Activated CD4-positive, alpha-beta T cell treated with anti-CD3 and anti-CD28 coated beads, Interleukin-2, amount 50 U/mL, for 16 hours (primary cell): ENCODE results near the gene MELK.

Source experiments
- DNase-seq: peaks from one replicate; pipeline ENCODE4 v3.0.0-alpha.2; 2020

MELK gene

DNA sequence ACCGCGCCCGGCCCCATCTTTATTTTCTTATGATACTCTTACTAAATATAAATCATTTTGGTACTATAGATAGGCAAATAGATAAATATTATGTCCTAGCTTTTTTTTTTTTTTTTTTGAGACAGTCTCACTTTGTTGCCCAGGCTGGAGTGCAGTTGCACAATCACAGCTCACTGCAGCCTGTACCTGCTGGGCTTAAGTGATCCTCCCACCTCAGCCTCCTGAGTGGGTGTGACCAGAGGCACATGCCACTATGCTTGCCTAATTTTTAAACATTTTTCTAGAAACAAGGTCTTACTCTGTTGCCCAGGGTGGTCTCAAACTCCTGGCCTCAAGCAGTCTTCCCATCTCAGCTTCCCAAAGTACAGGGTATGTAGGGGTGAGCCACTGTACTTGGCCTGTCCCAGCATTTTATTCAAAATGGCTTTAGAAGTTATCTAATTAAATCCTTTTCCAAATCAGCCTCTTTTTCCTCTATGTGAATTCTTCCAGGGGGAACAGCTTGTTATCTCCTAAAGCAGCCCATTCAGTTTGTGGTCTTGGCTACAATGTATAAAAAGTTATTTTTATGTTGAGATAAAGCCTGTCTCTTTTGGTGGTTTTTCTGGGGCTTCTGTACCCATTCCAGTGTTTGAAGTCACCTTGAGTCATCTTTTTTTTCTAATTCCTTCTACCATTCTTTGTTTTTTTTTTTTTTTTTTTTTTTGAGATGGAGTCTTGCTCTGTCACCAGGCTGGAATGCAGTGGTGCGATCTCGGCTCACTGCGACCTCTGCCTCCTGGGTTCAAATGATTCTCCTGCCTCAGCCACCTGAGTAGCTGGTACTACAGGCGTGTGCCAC lies 12.1 kb downstream of the MELK start:
- no peak for DNase-seq

DNA sequence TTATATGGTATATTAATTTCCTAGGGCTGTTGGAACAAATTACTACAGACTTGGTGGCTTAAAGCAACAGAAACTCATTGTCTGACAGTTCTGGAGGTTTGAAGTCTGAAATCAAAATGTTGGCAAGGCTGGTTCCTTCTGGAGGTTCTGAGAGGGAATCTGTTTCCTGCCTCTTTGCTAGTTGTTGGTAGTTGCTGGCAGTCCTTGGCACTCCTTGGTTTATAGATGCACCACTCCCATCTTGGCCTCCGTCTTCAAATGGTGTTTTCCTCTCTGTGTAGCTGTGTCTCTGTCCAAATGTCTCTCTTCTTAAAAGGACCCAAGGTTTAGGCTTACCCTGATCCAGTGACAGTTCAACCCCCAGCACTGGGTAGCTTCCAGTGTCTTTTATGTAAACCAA lies 17.5 kb downstream of the MELK start:
- no peak for DNase-seq

DNA sequence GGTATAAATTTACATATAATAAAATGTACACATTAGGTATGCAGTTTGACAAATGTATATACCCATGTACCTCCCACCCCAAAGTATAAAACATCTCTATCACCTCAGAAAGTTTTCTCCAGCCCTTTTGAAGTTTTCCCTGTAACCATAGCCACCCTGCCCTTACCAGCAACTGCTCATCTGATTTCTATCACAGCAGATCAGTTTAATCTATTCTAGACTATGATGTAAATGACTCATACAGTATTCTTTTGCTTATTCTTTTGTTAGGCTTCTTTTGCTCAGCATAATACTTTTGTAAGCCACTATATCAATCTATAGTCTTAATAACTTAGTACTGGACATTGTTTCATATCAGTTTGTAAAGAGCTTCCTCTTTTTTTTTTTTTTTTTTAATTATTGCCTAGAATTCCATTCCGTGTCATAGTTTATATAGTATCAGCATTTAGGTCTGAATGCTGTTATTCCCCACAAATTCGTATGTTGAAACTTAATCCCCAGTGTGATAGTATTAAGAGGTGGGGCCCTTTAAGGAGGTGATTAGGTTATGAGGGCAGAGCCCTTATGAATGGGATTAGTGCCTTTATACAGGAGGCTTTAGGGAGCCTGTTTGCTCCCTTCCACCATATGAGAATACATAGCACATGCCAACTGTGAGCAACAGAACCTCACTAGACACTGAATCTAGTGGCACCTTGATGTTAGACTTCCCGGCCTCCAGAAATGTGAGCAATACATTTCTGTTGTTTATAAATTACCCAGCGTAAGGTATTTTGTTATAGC lies 20.3 kb downstream of the MELK start:
- no peak for DNase-seq

DNA sequence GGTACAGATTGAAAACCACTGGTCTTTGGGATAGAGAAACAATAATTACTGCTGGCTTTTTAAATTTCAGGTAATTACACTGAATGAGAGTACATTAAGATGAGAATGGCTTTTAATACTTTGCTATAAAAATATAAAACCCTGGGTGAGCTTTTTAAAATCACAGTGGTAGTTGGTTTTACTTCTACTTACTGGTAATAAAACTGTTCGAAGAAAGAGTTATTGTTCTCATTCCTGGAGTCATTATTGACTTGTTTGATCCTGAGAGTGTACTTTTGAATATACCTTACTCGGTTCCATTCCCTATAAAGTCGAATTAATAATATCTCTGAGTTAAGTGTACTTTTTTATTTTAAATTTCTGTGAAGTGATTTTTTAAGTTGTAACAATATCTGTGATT lies 21.5 kb downstream of the MELK start:
- no peak for DNase-seq

DNA sequence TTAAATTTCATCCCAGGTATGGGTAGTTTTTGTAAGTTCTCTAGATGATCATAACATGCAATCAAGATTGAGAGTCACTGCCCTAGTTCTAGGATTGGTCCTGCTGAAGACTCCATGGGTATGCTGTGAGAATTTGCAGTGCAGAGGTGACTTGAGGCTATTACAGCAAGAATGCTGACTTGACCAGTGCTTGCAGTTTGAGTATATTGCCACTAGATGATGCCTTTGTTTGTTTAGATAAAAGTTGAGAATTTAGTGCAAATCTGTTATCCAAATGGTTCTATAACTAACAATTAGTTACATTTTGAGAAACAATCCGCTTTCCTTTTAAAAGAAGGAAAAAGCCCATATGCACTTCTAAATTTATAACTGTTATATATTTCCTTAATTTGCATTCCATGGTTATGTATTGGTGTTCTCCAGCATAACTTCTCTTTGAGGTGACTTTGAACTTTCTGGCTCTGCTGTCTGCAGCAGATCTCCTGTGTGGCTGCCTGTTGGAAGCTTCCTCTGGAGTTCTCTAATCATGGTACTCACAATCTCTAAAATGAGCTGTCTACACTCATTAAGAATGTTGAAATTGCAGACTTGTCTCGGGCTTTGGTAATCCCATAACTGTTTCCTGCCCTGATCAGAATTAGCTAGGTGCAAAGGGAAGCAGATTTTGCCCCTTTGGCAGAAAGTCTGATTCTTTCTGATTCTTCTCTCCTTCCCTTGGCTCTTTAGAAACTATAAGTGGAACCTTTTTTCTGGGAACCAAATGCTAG lies 24.9 kb downstream of the MELK start:
- peak; percentile 18 for DNase-seq

DNA sequence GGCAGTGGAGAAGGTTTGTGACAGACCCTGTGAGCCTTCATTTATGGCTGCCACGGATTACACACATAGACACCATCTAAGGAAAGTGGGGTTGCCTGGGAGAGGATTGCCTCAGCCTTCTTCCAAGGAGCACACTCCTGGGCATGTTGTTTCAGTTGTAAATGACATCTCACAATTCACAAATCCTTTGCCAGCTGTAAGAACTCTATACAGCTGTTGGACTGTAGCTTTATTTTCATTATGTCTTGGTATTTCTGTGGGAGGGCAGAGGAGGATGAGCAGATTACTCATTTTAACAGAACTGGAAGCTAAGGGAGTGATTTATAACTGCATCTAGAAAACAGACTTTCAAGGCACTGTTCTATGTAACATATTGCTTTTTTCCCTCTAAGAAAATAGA lies 25.6 kb downstream of the MELK start:
- no peak for DNase-seq

DNA sequence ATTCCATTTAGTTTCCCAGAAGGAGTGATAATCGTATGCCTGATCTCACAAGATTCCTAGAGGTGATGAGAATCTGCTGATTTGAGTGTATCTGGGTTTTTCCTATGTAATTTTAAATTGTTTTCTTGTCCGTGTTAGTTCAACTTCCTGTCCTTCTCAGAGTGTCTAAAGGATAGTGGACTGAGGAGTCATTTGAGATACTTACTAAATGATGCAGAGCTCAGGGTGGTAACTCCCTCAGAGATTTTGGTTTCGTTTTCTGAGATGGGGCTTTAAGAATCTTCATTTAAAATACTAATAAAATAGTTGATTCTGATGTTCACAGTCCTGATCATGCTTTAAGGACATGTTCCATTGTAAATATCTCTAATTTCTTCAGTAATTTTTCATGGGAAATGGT lies 30.3 kb downstream of the MELK start:
- peak; percentile 14 for DNase-seq

DNA sequence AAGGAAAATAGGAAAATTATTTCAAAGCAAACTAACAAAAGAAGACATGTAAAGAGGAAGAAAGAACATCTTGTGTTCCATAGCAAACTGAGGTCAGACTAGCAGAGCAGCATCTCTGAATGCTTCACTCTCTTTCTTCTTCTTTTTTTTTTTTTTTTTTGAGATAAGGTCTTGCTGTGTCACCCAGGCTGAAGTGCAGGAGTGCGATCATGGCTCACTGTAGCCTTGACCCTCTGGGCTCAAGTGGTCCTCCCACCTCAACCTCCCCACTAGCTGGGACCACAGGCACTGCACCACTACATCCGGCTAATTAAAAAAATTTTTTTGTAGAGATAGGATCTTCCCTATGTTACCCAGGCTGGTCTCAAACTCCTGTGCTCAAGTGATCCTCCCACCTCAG lies 36.6 kb downstream of the MELK start:
- no peak for DNase-seq

DNA sequence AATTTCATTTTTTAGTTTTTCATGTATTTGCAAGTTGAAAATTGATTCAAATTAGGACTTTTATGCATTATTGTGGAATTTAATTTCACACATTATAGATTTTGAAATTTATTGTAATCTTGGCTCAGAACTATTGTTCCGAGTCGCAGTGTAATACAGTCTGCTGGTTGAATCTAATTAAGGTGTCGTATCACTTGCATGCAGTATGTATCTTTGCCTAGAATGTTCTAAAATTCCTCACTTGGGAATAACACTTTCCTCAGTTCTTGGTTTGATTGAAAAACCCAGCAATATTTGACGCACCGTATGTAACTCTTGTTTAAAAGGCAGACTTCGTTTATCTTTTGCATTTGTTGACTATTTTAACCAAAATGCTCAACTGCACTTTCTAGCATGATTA lies 49.4 kb downstream of the MELK start:
- DNase-seq = no peak

DNA sequence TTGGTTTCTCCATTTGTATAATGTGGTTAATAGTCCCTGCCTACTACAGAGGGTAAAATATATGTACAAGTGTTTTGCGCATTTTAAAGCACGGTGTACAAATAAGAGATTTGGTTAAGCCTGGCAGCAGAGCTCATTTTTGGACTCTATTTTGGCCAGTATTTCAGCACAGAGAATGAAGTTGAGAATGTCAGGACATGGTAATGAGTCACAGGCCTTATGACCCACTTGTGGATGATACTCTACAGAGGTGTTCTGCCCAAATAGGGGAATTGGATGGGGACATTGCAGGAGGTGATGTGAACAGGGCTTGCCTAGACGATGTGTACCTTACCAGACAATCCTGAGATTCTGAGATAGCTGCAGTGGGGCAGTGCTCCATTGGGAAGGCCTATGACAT lies 50.6 kb downstream of the MELK start:
- DNase-seq = no peak

DNA sequence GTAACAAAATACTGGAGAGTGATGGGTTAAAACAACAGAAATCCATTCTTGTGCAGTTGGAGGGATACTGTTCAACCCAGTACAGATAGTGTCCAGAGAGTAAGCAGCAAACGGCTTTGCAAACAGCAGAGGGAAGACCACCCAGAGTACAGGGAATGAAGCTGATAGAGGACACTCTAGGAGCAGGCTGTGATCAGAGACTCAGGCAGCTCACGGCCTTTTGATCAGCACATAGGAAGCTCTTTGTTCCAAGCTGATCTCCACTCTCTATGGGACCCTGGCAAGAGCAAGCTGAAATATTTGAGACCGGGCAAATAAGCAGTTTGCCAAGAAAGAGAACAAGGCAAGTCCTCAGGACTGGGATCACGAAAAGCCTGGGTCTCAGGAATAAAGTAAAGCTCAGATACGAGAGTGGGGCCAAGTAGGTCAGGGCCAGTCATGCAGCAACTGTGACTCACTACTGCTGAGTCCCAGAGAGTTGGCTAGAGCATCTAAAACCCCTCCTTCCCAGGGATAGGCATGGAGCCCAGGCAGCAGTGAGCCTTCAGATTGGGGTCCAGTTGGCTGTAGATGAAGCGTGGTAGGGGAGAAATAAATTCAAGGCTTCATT lies 52.4 kb downstream of the MELK start:
- no peak for DNase-seq

DNA sequence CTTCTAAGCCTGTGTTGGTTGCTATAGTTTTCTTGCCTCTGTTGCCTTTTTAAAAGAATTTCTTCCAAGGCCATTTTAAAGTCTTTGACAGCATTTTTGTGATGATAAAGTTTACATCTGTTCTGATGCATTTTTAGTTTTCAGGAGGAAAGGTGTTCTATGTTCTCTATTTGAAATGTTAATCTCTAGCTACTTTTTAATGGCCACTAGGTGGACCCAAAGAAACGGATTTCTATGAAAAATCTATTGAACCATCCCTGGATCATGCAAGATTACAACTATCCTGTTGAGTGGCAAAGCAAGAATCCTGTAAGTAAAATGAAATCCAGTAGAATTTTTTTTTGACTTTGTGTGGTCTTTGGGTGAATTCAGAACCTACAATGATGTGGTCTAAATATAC lies 60.2 kb downstream of the MELK start:
- peak; percentile 7 for DNase-seq

DNA sequence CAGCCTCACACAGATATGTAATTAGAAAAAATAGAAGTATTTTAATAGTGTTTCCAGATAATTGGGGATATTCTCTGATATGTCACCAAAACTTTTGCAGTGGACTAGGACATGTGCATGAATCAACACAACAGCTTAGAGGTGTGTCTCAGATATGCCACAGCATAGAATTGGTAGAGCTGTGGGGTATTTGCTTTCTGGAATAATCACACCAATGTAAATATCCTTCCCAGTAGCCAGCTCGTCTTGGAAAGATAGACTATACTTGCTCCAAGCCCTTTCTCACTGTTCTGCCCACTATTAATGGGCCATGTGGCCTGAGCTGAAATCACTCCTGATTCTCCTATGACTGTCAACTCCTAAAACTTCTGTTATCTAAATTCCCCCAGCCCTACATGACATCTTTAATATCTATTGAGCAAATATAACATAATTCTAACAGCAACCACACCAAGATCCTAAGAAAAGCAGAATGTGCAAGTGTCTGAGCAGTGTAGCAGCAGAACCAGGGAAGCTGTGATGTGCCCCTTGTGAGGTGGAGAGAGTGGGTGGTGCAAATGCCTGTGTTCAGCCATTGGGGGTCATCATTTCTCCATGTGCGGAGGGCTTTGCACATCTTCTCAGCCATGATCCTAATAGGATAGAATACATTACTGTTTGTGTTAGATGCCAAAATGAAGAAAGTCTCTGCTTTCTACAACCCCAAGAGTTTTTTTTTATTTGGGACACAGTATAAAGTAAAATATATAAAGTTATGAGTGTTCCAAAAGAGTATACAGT lies 65.0 kb downstream of the MELK start:
- no peak for DNase-seq

DNA sequence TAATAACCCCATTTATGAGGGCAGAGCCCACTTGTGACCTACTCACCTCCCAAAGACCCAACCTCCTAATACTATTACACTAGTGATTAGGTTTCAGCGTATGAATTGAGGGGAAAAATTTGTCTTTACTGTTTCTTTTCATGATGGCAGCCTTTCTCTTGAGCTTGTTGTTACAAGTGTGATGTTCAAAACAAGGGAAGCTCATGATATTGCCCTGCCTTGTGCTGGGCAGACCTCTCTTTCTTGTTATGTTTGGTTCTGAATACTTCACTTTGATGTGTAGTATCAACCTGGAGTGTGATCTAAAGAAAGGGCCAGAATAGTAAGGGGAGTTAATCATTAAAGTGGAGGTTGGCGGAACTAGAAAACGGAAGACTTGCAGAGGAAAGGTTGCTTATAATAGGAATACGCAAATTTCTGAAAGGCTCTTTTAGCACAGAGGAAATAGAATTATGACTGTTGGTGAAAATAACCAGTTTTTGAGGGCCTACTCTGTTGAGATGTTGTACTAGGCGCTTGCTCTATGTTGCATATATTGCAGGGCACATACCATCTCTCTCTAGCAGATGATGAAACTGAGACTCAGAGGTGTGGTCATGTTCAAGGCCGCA lies 68.2 kb downstream of the MELK start:
- no peak for DNase-seq

DNA sequence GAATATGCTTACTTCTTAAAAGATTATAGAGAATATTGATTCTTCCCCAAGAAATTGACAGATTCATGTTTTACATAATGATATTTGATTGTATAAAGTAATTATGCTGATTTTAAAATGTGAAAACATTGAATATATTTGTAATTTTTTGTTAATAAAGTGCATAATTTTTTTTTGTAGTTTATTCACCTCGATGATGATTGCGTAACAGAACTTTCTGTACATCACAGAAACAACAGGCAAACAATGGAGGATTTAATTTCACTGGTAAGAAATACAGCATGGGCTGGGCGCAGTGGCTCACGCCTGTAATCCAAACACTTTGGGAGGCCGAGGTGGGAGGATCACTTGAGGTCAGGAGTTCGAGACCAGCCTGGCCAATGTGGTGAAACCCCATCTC lies 70.1 kb downstream of the MELK start:
- no peak for DNase-seq

DNA sequence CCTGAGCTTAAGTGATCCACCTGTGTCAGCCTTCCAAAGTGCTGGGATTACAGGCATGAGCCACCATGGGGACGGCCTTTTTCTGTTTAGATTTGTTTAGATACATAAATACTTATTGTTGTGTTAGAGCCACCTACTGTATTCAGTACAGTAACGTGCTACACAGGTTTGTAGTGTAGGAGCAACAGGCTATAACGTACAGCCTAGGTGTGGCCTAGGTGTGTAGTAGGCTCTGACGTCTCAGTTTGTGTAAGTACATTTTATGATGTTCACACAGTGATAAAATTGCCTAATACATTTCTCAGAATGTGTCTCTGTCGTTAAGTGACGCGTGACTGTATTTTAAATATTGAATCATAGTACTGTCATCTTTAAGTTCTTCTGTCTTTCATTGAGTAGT lies 84.1 kb downstream of the MELK start:
- DNase-seq = no peak

DNA sequence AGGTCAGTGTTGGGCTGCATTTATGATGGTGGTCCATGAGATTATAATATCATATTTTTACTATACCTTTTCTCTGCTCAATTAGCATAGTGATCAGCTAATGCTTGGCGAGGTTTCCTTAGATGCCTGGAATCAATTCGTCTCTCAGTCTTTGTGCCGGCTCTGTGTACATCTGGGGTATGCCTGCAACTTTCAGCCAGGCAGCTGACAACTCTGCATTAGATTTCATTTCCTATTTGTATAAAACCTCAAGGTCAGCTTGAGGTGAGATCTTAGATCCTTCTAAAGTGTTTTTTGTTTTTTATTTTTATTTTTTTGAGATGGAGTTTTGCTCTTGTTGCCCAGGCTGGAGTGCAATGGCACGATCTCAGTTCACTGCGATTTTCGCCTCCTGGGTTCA lies 86.8 kb downstream of the MELK start:
- DNase-seq = no peak

DNA sequence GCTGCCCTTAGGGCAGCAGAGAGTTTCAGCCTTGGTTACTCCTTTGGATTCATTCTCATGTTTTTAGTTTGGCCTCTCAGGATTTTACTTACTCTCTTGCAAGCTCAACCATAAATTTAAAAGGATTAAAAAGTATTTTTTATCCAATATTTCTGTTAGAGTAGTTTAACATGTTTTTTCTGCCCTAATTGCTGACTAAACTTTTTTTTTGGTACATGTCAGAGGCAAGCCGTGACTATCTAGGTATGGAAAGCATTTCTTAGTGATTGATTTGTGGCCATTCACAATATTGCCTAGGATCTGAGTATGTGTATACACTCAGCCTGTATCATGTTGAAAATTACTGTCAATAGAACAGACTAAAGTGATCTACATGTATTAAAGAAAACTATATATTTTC lies 92.1 kb downstream of the MELK start:
- no peak for DNase-seq

DNA sequence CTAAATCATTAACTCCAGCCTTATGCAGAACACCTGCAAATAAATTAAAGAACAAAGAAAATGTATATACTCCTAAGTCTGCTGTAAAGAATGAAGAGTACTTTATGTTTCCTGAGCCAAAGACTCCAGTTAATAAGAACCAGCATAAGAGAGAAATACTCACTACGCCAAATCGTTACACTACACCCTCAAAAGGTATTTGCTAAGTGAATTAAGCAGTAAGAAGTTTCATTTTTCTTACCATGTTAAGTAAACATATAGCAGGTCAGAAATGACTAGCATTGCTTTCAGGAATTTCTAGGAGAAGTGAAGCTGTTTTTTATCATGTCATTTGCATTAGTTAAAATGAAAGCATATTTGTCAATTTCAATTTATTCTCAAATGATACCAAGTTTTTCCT lies 92.7 kb downstream of the MELK start:
- DNase-seq = no peak

DNA sequence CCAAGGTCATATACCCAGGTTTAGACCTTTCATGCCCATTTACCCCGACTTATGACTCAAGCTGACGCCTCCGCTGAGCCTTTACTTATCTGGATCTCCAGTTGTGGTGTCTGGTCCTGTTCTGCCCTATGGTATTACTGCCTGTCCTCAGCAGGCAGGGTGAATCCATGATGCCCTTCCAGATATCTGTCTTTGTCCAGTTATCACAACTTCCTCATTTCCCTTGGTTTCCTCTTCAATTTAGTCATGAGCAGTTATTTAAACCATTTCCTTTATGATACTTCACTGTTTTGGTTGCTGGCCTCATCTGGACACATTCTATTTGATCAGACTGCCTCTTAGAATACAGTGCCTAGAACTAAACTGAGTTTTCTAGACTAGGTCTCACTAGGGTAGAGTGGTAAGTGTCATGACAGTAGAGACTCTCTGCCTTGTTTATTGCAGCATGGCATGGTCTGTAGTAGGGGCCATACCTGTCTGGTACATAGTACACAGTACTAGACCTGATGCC lies 93.3 kb downstream of the MELK start:
- DNase-seq = no peak

DNA sequence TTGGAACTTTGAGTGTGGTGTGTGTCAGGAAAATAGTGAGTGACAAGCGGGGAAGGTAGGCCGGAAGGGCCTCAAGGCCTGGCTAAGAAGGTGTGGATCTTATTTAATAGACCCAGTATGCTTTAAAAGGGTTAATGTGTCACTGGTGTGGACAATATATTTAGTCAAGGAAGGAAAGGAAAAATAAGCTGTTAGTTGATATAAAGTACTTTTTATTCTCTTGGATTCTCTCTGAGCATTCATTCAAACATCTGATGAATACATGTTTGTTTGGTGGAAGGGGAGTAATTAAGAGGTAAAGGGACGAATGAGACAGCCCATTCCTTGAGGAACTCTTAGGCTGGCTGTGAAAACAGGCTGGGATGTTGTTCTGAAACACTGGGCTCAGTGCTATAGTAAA lies 98.9 kb downstream of the MELK start:
- no peak for DNase-seq

DNA sequence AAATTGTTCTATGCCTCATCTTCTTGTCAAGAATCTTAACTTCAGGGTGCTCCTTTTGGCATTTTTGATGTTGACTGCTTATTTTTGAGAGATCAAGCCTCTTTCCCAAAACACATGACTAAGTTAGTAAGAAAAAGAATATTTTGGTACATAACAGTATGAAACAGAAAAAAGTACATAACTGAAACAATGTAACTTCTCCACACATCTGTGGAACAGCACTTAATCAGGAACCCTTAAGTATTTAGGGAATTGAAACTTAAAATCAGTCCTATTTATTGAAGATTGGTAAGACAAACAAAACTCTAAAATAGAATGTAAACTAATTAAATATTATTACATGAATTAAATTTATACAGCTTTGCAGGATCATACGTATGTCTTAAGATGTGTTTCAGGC lies 103.4 kb downstream of the MELK start:
- DNase-seq = no peak
